HepG2 (cell line): Measurements from ENCODE around the gene FBF1. TPM values are rescaled to one million over a fixed set of nuclear protein-coding genes. Genes with fewer than 3 reads are reported as not detected.

Source experiments
- ARID2 ChIP-seq: sonication (generic); formaldehyde crosslinking; IDR thresholded peaks from 2 replicates; pipeline ENCODE4 v1.8.1; 2022; ENCODE audit warnings: mild to moderate bottlenecking, missing genetic modification reagents, borderline replicate concordance
- HOXA3 ChIP-seq: sonication (generic); formaldehyde crosslinking; IDR thresholded peaks from 2 replicates; pipeline ENCODE4 v1.5.0; 2020; ENCODE audit warnings: missing genetic modification reagents
- ONECUT2 ChIP-seq: sonication (generic); formaldehyde crosslinking; IDR thresholded peaks from 2 replicates; pipeline ENCODE4 v1.4.0; 2020; ENCODE audit warnings: missing genetic modification reagents
- PATZ1 ChIP-seq: sonication (generic); formaldehyde crosslinking; IDR thresholded peaks from 2 replicates; pipeline ENCODE4 v1.4.0; 2020; ENCODE audit warnings: missing genetic modification reagents
- RERE ChIP-seq: IDR thresholded peaks from 2 replicates; pipeline ENCODE4 v1.6.1; 2016; ENCODE audit warnings: low read depth, missing genetic modification reagents, missing compliant biosample characterization
- SALL1 ChIP-seq: sonication (generic); formaldehyde crosslinking; IDR thresholded peaks from 2 replicates; pipeline ENCODE4 v1.8.0; 2022; ENCODE audit warnings: mild to moderate bottlenecking, missing genetic modification reagents
- SMARCE1 ChIP-seq: fragments of 450-650 bp; IDR thresholded peaks from 2 replicates; pipeline ENCODE4 v1.6.1; 2017; ENCODE audit warnings: borderline replicate concordance
- U2AF1 ChIP-seq: fragments of 200-400 bp; formaldehyde crosslinking; optimal IDR thresholded peaks from 2 replicates; pipeline ENCODE3; 2017; ENCODE audit warnings: mild to moderate bottlenecking, low read depth, low read length
- ZBTB25 ChIP-seq: IDR thresholded peaks from 2 replicates; pipeline ENCODE4 v1.6.1; 2018; ENCODE audit warnings: missing genetic modification reagents
- ZBTB26 ChIP-seq: IDR thresholded peaks from 2 replicates; pipeline ENCODE4 v1.6.1; 2016; ENCODE audit warnings: missing compliant biosample characterization, missing genetic modification reagents, borderline replicate concordance
- ZFX ChIP-seq: sonication (generic); formaldehyde crosslinking; IDR thresholded peaks from 2 replicates; pipeline ENCODE4 v1.4.0; 2020; ENCODE audit warnings: mild to moderate bottlenecking, low read depth, missing genetic modification reagents, moderate library complexity
- ZKSCAN8 ChIP-seq: IDR thresholded peaks from 2 replicates; pipeline ENCODE4 v1.6.1; 2016; ENCODE audit warnings: borderline replicate concordance, missing genetic modification reagents, missing compliant biosample characterization
- ZNF510 ChIP-seq: sonication (generic); formaldehyde crosslinking; IDR thresholded peaks from 2 replicates; pipeline ENCODE4 v1.4.0; 2020; ENCODE audit warnings: low read depth, mild to moderate bottlenecking, missing genetic modification reagents
- ZNF780A ChIP-seq: sonication (generic); formaldehyde crosslinking; IDR thresholded peaks from 2 replicates; pipeline ENCODE4 v1.8.0; 2022; ENCODE audit warnings: mild to moderate bottlenecking, missing genetic modification reagents, moderate library complexity
- ZSCAN29 ChIP-seq: sonication (generic); formaldehyde crosslinking; conservative IDR thresholded peaks from 2 replicates; pipeline ENCODE4 v1.4.0; 2020; ENCODE audit warnings: mild to moderate bottlenecking, missing genetic modification reagents
- polyA plus RNA-seq, 8 experiments: library from polyadenylated mRNA; depleted of rRNA in 3 of 8; stranded (reverse) in 7 of 8; unstranded in 1 of 8; fragments of >200 nt; fragmentation: Illumina TruSeq in 4 of 8; extraction: Trizol in 4 of 8; gene quantifications; 2 replicates each; pipeline versions ENCODE4 v1.2.1 to v1.2.3, GENCODE V29; 2011 to 2016; ENCODE audit warnings: low read depth in 4 of 8, missing spikeins in 1 of 8, mixed read lengths in 1 of 8; ENCODE audit not compliant: insufficient read depth in 1 of 8
- total RNA-seq, 5 experiments: library from RNA; depleted of rRNA; stranded (reverse); fragments of >200 nt; fragmentation: Illumina TruSeq; extraction: Trizol; gene quantifications; 2 replicates each; pipeline ENCODE4 v1.2.3, GENCODE V29; 2016; ENCODE audit warnings: low read depth in 1 of 5

The FBF1 gene
- total and polyA plus RNA-seq, 2 of the 13 experiments (the other 11 are each of a cell fraction or from before 2014, with no cell fraction given), result 2.4 to 8.1 TPM

- 0 out of 2 replicates have a peak, but pooled peaks have one; percentile 14 for TF ChIP-seq RERE
- TF ChIP-seq ZBTB26 (CRISPR knock-in tag), result peak; percentile 89; the same call in 1 of the 2 replicates
- TF ChIP-seq ARID2 (CRISPR knock-in tag), result no peak
- 0 out of 2 replicates have a peak, but pooled peaks have one; percentile 20 for TF ChIP-seq ZKSCAN8 (CRISPR knock-in tag)
- peak; percentile 91 for TF ChIP-seq ZFX (CRISPR knock-in tag)
- TF ChIP-seq SMARCE1, result no peak
- TF ChIP-seq SALL1 (CRISPR knock-in tag), result peak; percentile 89
- TF ChIP-seq ZSCAN29 (CRISPR knock-in tag), result peak; percentile 91
- TF ChIP-seq HOXA3 (CRISPR knock-in tag), result peak; percentile 77; the same call in 1 of the 2 replicates
- peak; percentile 41 for TF ChIP-seq U2AF1
- TF ChIP-seq ZBTB25 (CRISPR knock-in tag), result peak; percentile 39; the same call in 1 of the 2 replicates
- peak; percentile 67 for TF ChIP-seq PATZ1 (CRISPR knock-in tag)
- TF ChIP-seq ONECUT2, result no peak
- TF ChIP-seq ZNF780A, result no peak
- TF ChIP-seq ZNF510, result 0 out of 2 replicates have a peak, but pooled peaks have one; percentile 23
Observed at GRCh38 chr17:75869282-75870141, 71.3 kb downstream of the FBF1 start (continued).
